ENCODE data around the gene CXCR5. TPM values are rescaled to one million over a fixed set of nuclear protein-coding genes. Genes with fewer than 3 reads are reported as not detected.
A peak's percentile ranks its signal among the peaks of the same experiment; 100 is the strongest.

The CXCR5 gene
- total RNA-seq, 4 donors from 2014 or later: 0.66 to 7.4 (median 1.1) TPM; not detected in 1

DNA sequence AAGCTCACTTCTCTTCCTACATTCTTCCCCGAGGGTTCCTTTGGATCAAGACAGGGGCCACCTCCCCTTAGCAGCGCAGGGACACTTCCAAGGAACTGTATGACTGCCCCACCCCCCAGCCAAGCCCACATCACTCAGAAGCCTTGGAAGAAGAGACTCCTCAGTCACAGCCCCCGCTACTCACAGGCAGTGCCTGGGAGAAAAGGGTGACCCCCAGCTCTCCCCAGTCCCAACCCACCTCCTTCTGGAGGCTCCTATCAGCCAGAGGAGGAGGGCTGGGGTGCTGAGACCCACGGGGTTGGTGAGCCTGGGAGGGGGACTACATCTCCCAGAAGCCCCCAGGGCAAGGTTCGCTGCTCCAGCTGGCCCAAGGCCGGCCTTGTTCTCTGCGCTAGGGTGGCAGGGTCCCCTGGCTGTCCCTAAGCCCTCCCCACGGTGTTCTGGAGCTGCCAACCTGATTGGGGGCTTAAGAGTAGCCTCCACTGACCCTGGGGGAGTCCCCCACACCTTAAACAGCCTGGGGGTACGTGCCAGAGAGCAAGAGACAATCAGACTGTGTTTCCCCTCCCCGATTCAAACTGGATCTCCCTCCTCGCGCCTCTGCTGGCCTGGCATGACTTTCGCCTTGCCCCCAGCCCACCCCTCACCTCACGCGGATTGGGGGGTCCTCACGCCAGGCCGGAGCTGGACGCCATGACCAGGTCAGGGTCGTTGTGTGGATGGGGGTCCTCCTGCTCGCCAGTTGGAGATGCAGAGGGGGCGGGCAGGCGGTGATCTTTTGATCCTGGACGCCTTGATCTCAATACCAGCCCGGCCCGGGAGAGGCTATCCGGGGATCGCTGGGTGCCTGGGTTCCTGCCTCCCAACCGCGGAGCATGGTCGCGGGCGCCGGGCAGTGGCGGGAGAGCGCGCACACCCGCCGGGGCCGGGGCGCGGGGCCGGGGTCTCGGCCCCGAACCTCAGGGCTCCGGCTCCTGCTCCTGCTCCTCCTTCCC is 41.2 kb downstream of the CXCR5 start:
- TF ChIP-seq POLR2A (IDR thresholded peaks at IDR 0.05): no peak
- TF ChIP-seq, protein P1, sequence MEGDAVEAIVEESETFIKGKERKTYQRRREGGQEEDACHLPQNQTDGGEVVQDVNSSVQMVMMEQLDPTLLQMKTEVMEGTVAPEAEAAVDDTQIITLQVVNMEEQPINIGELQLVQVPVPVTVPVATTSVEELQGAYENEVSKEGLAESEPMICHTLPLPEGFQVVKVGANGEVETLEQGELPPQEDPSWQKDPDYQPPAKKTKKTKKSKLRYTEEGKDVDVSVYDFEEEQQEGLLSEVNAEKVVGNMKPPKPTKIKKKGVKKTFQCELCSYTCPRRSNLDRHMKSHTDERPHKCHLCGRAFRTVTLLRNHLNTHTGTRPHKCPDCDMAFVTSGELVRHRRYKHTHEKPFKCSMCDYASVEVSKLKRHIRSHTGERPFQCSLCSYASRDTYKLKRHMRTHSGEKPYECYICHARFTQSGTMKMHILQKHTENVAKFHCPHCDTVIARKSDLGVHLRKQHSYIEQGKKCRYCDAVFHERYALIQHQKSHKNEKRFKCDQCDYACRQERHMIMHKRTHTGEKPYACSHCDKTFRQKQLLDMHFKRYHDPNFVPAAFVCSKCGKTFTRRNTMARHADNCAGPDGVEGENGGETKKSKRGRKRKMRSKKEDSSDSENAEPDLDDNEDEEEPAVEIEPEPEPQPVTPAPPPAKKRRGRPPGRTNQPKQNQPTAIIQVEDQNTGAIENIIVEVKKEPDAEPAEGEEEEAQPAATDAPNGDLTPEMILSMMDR (IDR thresholded peaks at IDR 0.05): no peak
- peaks cover 2 to 57% (median 33%) of the 10 kb centered on the region in 4 donors for H3K4me1 ChIP-seq
- peak overlapping the region; percentile 63 to 91 (median 84) for H3K4me3 ChIP-seq
- no peaks in the 10 kb centered on the region for H3K36me3 ChIP-seq
- DNase-seq: peak; percentile 61 to 77 (median 76)
- H3K9me3 ChIP-seq: no peaks in the 10 kb centered on the region
- peak overlapping the region; percentile 89 to 99 (median 96) for H3K27ac ChIP-seq
- H3K27me3 ChIP-seq: no peaks in the 10 kb centered on the region

DNA sequence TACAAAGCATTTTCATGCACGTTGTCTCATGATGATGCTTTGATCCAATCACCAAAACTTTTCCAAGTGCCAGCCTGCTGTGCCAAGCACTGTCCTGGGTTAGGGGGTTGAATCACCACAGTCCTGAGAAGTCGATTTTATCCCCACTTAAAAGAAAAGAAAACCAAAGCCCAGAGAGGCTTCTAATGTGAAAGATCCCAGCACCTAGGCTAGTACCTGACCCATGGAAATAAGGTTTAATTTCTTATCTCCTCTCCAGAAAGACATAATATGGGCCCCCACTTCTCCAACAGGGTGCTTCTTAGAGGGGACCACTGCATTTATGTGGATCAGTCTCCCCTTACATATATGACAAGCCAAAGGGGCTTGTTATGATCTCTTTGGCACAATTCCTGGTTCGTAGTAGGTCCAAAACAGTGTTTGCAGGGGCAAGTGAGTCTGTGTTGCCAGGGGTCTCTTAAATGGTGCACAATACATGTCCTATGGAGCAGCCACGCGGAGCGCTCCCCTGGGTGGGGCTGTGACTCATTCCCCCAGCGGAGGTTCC is 43.9 kb downstream of the CXCR5 start:
- no peaks in the 10 kb centered on the region for H3K27me3 ChIP-seq
- TF ChIP-seq POLR2A (IDR thresholded peaks at IDR 0.05): no peak
- TF ChIP-seq, protein P1 (IDR thresholded peaks at IDR 0.05): no peak
- H3K4me1 ChIP-seq: peaks cover 0 to 38% (median 15%) of the 10 kb centered on the region in 4 donors
- H3K36me3 ChIP-seq: no peaks in the 10 kb centered on the region
- peak overlapping the region; percentile 92 to 99 (median 98) for H3K27ac ChIP-seq
- DNase-seq: no peak
- H3K4me3 ChIP-seq: peak overlapping the region in 2 of 4 donors; percentile 74 to 81
- H3K9me3 ChIP-seq: no peaks in the 10 kb centered on the region

DNA sequence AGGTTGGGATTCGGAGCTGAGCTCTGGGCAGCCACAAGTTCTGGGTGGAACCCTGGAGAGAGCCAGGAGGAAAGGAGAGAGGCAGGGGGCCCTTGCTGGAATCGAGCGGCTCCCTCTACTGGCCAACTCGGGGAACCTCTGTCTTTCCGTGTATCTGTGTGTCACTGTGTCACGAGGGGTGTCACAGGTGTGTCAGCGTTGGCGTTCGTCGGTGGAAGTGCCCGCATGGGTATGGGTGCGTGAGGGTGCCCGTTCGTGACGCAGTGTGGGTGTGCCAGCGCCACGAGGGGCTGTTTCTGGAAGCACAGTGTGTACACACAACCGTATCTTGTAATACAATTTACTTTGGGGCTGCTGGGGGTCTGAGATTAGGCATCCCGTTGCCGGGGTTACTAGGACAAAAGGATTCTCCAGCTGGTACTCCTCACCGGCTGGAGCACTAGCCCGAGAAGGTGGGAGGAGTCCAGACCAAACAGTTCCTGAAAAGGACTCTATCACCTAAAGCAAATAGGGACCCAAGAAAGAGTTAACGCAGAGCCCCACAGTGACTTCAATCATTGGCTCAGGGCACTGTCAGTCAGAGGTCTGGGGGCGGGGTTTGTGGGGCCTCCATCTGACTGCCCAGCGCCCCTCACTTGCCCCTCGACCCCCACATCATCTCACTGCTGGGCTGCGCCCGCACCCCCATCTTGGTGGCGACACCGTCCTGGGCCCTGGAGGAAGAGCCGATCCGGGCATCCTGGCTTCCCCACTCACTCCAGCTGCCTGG is 44.6 kb downstream of the CXCR5 start:
- peak overlapping the region; percentile 92 to 99 (median 98) for H3K27ac ChIP-seq

DNA sequence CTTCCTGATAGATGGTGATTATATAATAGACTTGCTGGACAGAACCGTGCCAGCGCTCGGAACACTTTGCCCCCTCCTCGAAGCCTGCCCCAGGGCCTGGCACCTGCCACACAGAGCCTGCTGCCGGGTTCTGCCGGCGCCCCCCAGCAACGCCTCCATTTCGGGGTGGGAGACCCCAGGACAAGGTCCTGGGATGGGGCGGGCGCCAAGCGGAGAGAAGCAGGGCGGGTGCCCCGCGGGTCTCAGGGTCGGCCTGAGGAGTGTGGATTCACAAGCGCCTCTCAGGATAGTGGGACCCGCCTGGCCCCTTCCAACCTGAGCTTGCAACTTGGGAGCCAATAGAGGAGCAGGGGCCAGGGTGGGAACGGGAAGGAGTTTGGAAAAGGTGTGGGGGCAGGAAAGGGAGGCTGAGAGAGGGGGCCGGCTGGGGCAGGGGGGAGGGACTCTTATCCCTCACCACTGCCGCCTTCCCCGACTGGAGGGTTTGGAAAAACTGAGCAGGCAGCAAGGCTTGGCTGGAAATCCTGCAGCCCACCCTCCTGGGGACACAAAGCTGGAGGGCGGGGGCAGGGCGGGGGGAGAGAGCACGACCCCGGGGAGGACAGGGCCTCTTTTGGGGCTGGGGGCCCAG is 45.3 kb downstream of the CXCR5 start:
- no peak for DNase-seq
- H3K4me3 ChIP-seq: peak overlapping the region; percentile 71 to 89 (median 78)
- no peaks in the 10 kb centered on the region for H3K9me3 ChIP-seq
- H3K27me3 ChIP-seq: no peaks in the 10 kb centered on the region
- TF ChIP-seq POLR2A (IDR thresholded peaks at IDR 0.05): peak; percentile 70
- TF ChIP-seq, protein P1 (IDR thresholded peaks at IDR 0.05): peak in 1 of 6 experiments; percentile 11
- H3K4me1 ChIP-seq: peaks cover 0 to 25% (median 9%) of the 10 kb centered on the region in 4 donors
- H3K27ac ChIP-seq: peak overlapping the region; percentile 92 to 99 (median 98)
- no peaks in the 10 kb centered on the region for H3K36me3 ChIP-seq

More for the DNA sequence above, 44.6 kb downstream of the CXCR5 start:
- Histone ChIP-seq H3K27me3 (no peaks in the 10 kb centered on the region), H3K36me3 (no peaks in the 10 kb centered on the region), H3K4me3 (peak overlapping the region; percentile 71 to 89 (median 78)), H3K9me3 (no peaks in the 10 kb centered on the region), H3K4me1 (peaks cover 0 to 32% (median 11%) of the 10 kb centered on the region in 4 donors)
- TF ChIP-seq POLR2A (IDR thresholded peaks at IDR 0.05): peak; percentile 67 to 86
- TF ChIP-seq, protein P1 (IDR thresholded peaks at IDR 0.05): peak; percentile 91 to 98 (median 96)
- DNase-seq: peak; percentile 94 to 97 (median 96)

All from Peyer's patch (tissue), 4 donors.